GM10266 (cell line): Measurements from ENCODE around the gene SYT10.

ENCODE experiments used
- DNase-seq: peaks from one replicate; pipeline ENCODE4 v3.0.0; 2012; ENCODE audit errors: extremely low spot score
- TF ChIP-seq, protein P1 (sequence below): IDR thresholded peaks from 2 replicates; pipeline ENCODE4 v1.5.1; 2012; ENCODE audit warnings: mild to moderate bottlenecking, low read depth; ENCODE audit not compliant: control insufficient read depth, insufficient read depth; ENCODE audit errors: missing control alignments

SYT10 gene, protein sequence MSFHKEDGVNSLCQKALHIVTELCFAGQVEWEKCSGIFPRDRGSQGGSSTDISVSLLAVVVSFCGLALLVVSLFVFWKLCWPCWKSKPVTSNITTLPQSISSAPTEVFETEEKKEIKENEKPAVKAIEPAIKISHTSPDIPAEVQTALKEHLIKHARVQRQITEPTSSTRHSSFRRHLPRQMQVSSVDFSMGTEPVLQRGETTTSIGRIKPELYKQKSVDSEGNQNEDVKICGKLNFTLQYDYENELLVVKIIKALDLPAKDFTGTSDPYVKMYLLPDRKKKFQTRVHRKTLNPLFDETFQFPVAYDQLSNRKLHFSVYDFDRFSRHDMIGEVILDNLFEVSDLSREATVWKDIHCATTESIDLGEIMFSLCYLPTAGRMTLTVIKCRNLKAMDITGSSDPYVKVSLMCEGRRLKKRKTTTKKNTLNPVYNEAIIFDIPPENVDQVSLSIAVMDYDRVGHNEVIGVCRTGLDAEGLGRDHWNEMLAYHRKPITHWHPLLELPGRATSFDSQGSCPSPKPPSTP

DNA sequence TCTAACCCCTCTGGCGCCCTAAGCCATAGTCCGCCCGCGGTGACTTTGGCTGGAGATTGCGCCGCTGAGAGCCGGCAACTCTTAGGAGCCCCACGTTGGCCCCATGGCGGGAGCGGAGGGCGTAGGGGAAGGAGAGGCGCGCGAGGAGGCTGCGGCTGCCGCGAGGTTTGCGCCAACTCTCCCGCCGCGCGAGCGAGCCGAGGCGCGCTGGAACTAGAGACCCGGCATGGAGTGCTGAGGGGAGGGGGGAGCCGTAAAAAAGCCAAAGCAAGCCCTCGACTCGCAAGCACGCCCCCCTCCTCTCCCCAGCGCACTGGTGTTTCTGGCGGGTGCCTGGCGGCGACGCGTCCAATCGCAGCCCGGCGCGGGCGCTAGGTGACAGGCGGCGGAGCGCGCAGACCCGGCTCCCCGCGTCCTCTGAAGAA lies at the start of gene SYT10:
Gene SYT10, minus strand, starts transcription at position 233 of the 425 bp plus-strand sequence. CDS start 297 bp downstream, outside the sequence.
- TF ChIP-seq, protein P1, sequence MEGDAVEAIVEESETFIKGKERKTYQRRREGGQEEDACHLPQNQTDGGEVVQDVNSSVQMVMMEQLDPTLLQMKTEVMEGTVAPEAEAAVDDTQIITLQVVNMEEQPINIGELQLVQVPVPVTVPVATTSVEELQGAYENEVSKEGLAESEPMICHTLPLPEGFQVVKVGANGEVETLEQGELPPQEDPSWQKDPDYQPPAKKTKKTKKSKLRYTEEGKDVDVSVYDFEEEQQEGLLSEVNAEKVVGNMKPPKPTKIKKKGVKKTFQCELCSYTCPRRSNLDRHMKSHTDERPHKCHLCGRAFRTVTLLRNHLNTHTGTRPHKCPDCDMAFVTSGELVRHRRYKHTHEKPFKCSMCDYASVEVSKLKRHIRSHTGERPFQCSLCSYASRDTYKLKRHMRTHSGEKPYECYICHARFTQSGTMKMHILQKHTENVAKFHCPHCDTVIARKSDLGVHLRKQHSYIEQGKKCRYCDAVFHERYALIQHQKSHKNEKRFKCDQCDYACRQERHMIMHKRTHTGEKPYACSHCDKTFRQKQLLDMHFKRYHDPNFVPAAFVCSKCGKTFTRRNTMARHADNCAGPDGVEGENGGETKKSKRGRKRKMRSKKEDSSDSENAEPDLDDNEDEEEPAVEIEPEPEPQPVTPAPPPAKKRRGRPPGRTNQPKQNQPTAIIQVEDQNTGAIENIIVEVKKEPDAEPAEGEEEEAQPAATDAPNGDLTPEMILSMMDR: no peak
- no peak for DNase-seq

DNA sequence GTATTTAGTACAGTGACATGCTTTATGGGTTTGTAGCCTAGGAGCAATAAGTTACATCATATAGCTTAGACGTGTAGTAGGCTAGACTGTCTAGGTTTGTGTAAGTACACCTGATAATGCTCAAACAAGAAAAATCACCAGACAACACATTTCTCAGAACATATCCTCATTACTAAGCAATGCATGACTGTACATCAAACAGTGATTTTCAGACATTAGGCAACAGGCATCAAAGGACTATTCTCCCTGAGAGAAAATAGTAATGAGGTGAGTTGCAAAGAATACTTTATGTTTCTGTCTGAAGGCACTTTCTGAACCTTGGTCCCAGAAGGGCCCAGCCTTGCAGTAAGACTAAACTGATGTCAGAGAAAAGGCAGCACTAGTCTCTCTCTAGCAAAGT lies 48.4 kb upstream of the SYT10 start:
- no peak for DNase-seq
- TF ChIP-seq, protein P1: no peak

DNA sequence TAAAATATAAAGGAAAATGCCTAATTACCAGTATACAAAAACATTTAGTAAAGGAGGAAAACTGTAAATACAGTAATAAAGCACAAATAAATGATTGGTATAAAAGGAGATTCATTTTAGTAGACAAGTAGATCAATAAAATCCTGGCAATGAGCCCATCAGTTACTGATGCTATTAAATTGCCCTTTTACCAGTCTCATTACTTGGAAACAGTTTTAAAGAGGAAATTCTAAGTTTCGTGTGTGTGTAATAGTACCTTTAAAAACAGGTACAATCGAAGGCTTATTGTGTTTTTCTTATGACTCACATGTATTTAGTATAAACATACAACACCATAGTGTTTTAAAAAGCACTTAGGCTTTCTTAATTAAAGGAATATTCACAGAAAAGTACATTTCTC lies 46.4 kb upstream of the SYT10 start:
- no peak for DNase-seq
- TF ChIP-seq, protein P1: no peak

DNA sequence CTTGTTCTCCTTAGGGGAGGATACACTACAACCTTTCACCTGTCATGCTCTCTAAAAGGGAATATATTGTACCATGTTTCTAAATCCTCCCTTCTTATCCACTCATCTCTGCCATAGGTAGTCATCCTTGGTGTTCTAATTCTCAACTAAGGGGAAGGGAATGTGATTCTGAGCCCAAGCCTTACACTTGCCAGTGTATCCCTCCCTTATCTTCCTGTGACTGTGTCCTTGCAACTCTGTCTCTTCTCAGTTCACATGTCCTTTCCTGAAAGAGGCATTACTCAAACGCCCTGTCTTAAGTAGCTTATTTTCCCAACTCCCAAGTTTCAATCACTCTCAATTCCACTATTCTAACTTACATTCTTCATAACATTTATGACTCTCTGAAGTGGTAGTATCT lies 44.5 kb upstream of the SYT10 start:
- TF ChIP-seq, protein P1: no peak
- no peak for DNase-seq

DNA sequence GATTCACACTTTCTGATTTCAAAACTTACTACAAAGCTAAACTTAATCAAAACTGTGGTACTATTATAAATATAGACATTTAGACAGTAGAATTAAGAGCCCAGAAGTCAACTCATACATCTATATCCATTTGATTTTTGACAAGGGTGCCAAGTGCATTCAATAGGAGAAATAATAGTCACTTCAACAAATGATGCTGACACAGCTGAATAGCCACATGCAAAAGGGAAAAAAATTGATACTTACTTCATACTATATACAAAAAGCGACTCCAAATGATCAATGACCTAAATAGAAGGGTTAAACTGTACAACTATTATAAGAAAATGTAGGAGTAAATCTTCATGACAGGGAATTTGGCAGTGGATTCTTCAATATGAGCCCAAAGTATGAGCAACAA lies 40.7 kb upstream of the SYT10 start:
- no peak for DNase-seq
- TF ChIP-seq, protein P1: no peak

DNA sequence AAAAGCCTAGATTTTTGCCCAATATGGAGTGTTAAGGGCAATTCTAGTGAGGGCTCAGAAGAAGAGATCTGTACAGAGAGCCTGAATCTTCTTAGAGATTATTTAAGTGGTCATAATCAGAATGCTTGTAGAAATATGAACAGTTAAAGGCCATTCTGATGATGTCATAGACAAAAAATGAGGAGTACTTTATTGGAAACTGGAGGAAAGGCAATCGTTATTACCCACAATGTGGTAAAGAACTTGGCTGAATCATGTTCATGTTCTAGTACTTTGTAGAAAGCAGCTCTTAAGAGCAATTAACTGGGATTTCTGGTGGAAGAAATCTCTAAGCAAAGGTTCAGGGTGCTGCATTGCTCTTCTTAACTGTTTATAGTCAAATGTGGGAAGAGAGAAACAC lies 36.4 kb upstream of the SYT10 start:
- DNase-seq: no peak
- TF ChIP-seq, protein P1: no peak

DNA sequence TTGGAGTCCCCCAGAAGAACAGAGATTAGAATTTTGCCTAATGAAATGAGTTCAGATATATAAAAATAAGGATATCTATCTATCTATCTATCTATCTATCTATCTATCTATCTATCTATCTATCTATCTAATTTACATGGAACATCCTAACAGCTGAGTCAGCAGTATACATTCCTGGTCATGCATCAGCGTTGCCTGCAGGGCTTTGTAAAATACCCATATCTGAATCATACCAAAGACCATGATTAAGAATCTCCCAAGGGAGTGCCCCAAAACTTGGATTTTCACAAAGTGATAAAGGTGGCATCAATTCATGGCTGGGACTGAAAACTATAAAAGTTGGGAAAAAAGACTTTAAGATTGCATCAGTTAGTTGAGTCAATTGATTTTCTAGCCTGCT lies 32.7 kb upstream of the SYT10 start:
- no peak for DNase-seq
- TF ChIP-seq, protein P1: no peak
